A673 (cell line): ENCODE results near the gene CREB5.

ENCODE experiments used
- EZH2 ChIP-seq: fragments of 200-600 bp; sonication (generic); IDR thresholded peaks from 2 replicates; pipeline ENCODE4 v1.6.1; 2017; ENCODE audit warnings: borderline replicate concordance, low read depth, mild to moderate bottlenecking, mixed read lengths, antibody characterized with exemption, low read length; ENCODE audit not compliant: poor library complexity, severe bottlenecking
- TF ChIP-seq, protein P1 (sequence below): fragments of 300-800, 200-600 bp; sonication (generic); conservative IDR thresholded peaks from 2 replicates; pipeline ENCODE4 v1.5.1; 2017; ENCODE audit warnings: low read depth, mild to moderate bottlenecking, antibody characterized with exemption, low read length, moderate library complexity, mixed read lengths

DNA sequence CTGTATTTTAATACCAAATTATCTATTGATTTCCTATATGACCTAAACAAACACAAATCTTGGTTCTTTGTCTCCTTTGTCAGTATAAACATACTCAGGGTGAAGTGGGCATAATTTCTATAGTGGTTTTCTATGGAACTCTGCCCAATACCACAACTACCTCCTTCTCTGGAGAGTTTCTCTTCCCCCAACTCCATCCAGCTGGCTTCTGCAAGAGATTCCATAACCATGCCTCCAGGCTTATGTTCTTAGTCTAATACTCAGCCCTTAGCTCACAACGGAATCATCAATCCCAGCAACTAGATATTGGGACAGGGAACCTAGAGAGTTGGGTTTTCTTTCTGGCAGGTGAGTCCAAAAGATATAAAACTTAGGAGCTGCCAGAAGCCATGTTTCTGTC, 418.5 kb downstream of the CREB5 start:
- TF ChIP-seq, protein P1, sequence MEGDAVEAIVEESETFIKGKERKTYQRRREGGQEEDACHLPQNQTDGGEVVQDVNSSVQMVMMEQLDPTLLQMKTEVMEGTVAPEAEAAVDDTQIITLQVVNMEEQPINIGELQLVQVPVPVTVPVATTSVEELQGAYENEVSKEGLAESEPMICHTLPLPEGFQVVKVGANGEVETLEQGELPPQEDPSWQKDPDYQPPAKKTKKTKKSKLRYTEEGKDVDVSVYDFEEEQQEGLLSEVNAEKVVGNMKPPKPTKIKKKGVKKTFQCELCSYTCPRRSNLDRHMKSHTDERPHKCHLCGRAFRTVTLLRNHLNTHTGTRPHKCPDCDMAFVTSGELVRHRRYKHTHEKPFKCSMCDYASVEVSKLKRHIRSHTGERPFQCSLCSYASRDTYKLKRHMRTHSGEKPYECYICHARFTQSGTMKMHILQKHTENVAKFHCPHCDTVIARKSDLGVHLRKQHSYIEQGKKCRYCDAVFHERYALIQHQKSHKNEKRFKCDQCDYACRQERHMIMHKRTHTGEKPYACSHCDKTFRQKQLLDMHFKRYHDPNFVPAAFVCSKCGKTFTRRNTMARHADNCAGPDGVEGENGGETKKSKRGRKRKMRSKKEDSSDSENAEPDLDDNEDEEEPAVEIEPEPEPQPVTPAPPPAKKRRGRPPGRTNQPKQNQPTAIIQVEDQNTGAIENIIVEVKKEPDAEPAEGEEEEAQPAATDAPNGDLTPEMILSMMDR = no peak
- no peak for TF ChIP-seq EZH2
